HFFc6 (cell line): Measurements from ENCODE around the gene GOSR2. TPM values are rescaled to one million over a fixed set of nuclear protein-coding genes. Genes with fewer than 3 reads are reported as not detected.
"Not testable (repeated sequence)": the region's sequence is repeated elsewhere in the genome, so short reads cannot be mapped to it uniquely, and the experiment has no call there.

ENCODE experiments used
- DNase-seq: peaks from one replicate; pipeline ENCODE4 v3.0.0-alpha.2; 2018
- H3K27ac Mint-ChIP-seq: 2 replicates; pipeline ENCODE4 v1.8.0; 2020; ENCODE audit warnings: mild to moderate bottlenecking, mixed read lengths
- H3K27me3 Mint-ChIP-seq: 2 replicates; pipeline ENCODE4 v1.8.0; 2021; ENCODE audit warnings: mild to moderate bottlenecking, moderate library complexity, mixed read lengths; ENCODE audit not compliant: insufficient read depth
- H3K36me3 Mint-ChIP-seq: 2 replicates; pipeline ENCODE4 v1.8.0; 2021; ENCODE audit warnings: low read depth, mixed read lengths
- H3K4me1 Mint-ChIP-seq: 2 replicates; pipeline ENCODE4 v1.8.0; 2020; ENCODE audit warnings: low read depth, mixed read lengths
- H3K4me3 Mint-ChIP-seq: 2 replicates; pipeline ENCODE4 v1.8.0; 2020; ENCODE audit warnings: mild to moderate bottlenecking, moderate library complexity, mixed read lengths
- H3K9me3 Mint-ChIP-seq: 2 replicates; pipeline ENCODE4 v1.8.0; 2020; ENCODE audit warnings: mild to moderate bottlenecking, mixed read lengths
- CTCF ChIP-seq: fragments of 200-600 bp; sonication (generic); IDR thresholded peaks from 2 replicates; pipeline ENCODE4 v1.5.0; 2021; ENCODE audit warnings: antibody characterized with exemption, mild to moderate bottlenecking
- total RNA-seq, 6 experiments: library from RNA; stranded (reverse); fragmentation: NEBNext Ultra II Directional; extraction: Animal tissue kit (Norgen Biotek cat#: 25700); gene quantifications; 2 replicates in 1 of 6; 3 replicates in 5 of 6; pipeline ENCODE4 v1.2.3, GENCODE V29; 2021

The GOSR2 gene
- total RNA-seq, 6 experiments from 2014 or later = 63.6 to 75.9 (median 66.3) TPM

- no peak for TF ChIP-seq CTCF
- Mint-ChIP-seq H3K27ac (no peak overlapping the region), H3K4me3 (no peak overlapping the region), H3K36me3 (peaks cover 6% of the 10 kb centered on the region; the same call in 1 of the 2 replicates), H3K4me1 (peaks cover 28% of the 10 kb centered on the region), H3K27me3 (peaks cover 20% of the 10 kb centered on the region), H3K9me3 (no peaks in the 10 kb centered on the region)
- peak; percentile 14 for DNase-seq
Observed at GRCh38 chr17:46915596-46915995, 7.4 kb upstream of the GOSR2 start.

GRCh38 chr17:46916211-46916610 lies 6.7 kb upstream of the GOSR2 start:
- no peak for TF ChIP-seq CTCF
- H3K36me3 Mint-ChIP-seq = peaks cover 6% of the 10 kb centered on the region; the same call in 1 of the 2 replicates
- peaks cover 28% of the 10 kb centered on the region for H3K4me1 Mint-ChIP-seq
- peak overlapping the region; percentile 22; the same call in 1 of the 2 replicates for H3K27ac Mint-ChIP-seq
- H3K27me3 Mint-ChIP-seq = peaks cover 14% of the 10 kb centered on the region
- no peaks in the 10 kb centered on the region for H3K9me3 Mint-ChIP-seq
- DNase-seq = peak; percentile 56
- H3K4me3 Mint-ChIP-seq = no peak overlapping the region

DNA sequence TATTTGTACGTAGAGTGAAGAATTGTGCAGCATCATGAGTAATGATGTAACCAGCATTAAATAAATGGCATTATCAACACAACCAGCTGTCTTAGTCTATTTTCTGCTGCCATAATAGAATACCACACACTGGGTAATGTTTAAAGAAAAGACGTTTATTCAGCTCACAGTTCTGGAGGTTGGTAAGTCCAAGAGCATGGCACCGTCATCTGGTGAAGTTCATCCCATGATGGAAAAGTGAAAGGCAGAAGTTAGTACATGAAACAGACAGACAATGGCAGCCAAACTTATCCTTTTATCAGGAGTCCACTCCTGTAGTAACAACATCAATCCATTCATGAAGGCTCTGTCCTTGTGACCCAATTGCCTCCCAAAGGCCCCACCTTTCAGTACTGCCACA lies 6.3 kb upstream of the GOSR2 start:
- Mint-ChIP-seq H3K27me3 (peaks cover 12% of the 10 kb centered on the region), H3K27ac (peak overlapping the region; percentile 22; the same call in 1 of the 2 replicates), H3K36me3 (peaks cover 6% of the 10 kb centered on the region; the same call in 1 of the 2 replicates), H3K4me1 (peaks cover 28% of the 10 kb centered on the region), H3K9me3 (no peaks in the 10 kb centered on the region), H3K4me3 (no peak overlapping the region)
- no peak for DNase-seq
- no peak for TF ChIP-seq CTCF

DNA sequence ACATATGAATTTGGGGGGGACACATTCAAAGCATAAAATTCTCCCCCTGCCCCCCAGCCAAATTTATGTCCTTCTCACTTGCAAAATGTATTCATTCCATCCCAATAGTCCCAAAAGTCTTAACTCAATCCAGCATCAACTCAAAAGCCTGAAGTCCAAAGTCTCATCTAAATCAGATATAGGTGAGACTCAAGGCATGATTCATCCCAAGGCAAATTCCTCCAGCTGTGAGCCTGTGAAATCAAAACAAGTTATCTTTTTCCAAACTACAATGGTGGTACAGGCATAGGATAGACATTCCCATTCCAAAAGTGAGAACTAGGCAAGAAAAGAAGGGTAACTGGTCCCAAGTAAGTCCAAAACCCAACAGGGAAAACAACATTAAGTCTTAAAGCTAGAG lies 5.9 kb upstream of the GOSR2 start:
- no peak for TF ChIP-seq CTCF
- Mint-ChIP-seq H3K27me3 (peaks cover 12% of the 10 kb centered on the region), H3K9me3 (no peaks in the 10 kb centered on the region), H3K4me1 (peaks cover 31% of the 10 kb centered on the region), H3K36me3 (peaks cover 6% of the 10 kb centered on the region; the same call in 1 of the 2 replicates), H3K27ac (no peak overlapping the region), H3K4me3 (no peak overlapping the region)
- DNase-seq = no peak

DNA sequence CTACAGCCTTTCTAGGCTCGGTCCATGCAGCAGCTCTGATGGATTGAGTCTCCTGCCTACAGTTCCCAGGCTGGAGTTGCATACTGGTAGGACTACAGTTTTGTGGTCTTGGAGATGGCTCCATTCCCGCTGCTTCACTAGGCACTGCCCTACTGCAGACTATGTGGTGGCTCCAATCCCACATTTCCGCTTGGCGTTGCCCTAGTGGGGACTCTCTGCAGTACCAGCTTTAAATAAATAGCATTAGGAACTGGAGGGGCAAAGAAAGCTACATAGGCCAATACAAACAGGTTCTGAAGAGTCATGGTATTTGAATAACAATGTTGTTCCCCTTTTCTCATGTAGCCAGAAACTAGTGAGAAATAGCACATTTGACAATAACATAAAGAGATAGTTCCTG lies 5.4 kb upstream of the GOSR2 start:
- peaks cover 6% of the 10 kb centered on the region; the same call in 1 of the 2 replicates for H3K36me3 Mint-ChIP-seq
- H3K27me3 Mint-ChIP-seq = peaks cover 9% of the 10 kb centered on the region
- peaks cover 35% of the 10 kb centered on the region for H3K4me1 Mint-ChIP-seq
- H3K4me3 Mint-ChIP-seq = no peak overlapping the region
- H3K9me3 Mint-ChIP-seq = no peaks in the 10 kb centered on the region
- TF ChIP-seq CTCF = no peak
- DNase-seq = no peak
- H3K27ac Mint-ChIP-seq = no peak overlapping the region

DNA sequence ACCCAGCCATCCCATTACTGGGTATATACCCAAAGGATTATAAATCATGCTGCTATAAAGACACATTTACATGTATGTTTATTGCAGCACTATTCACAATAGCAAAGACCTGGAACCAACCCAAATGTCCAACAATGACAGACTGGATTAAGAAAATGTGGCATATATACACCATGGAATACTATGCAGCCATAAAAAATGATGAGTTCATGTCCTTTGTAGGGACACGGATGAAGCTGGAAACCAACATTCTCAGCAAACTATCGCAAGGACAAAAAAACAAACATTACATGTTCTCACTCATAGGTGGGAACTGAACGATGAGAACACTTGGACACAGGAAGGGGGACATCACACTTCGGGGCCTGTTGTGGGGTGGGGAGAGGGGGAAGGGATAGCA lies 998 bp upstream of the GOSR2 start:
- peaks cover 13% of the 10 kb centered on the region for H3K36me3 Mint-ChIP-seq
- H3K4me1 Mint-ChIP-seq = peaks cover 54% of the 10 kb centered on the region
- H3K27me3 Mint-ChIP-seq, H3K27ac Mint-ChIP-seq, DNase-seq, H3K9me3 Mint-ChIP-seq: not testable (repeated sequence)
- H3K4me3 Mint-ChIP-seq = peak overlapping the region; percentile 96
